Gastrocnemius medialis (tissue), 4 donors: ENCODE measurements around the gene NODAL. TPM values are rescaled to one million over a fixed set of nuclear protein-coding genes. Genes with fewer than 3 reads are reported as not detected.

Experiments used
- ATAC-seq, 2 donors: fragments of 150-250 bp; one replicate each; pipeline ENCODE4 v1.9.1; 2016
- DNase-seq, 2 donors: peaks; one replicate each; pipeline ENCODE4 v3.0.0-alpha.2; 2019
- H3K27ac ChIP-seq, 4 donors: fragments of 200-600 bp; sonication (generic); 1 replicate in 1 of 4; 2 replicates in 3 of 4; pipeline ENCODE4 v1.5.1; 2016 to 2018; ENCODE audit warnings: mild to moderate bottlenecking in 2 of 4, moderate library complexity in 1 of 4
- H3K27me3 ChIP-seq, 3 donors: fragments of 200-600 bp; sonication (generic) in 2 of 3; 1 replicate in 1 of 3; 2 replicates in 2 of 3; pipeline versions ENCODE4 v1.5.1 to v1.6.0; 2016 to 2019; ENCODE audit warnings: mild to moderate bottlenecking in 1 of 3, moderate library complexity in 1 of 3
- H3K36me3 ChIP-seq, 2 donors: fragments of 200-600 bp; sonication (generic) in 1 of 2; one replicate each; pipeline ENCODE4 v1.5.1; 2017 to 2018
- H3K4me1 ChIP-seq, 2 donors: fragments of 200-600 bp; sonication (generic) in 1 of 2; one replicate each; pipeline ENCODE4 v1.5.1; 2016 to 2017; ENCODE audit warnings: mild to moderate bottlenecking in 2 of 2
- H3K4me3 ChIP-seq, 4 donors: fragments of 200-600 bp; sonication (generic) in 3 of 4; 1 replicate in 1 of 4; 2 replicates in 3 of 4; pipeline ENCODE4 v1.5.1; 2016 to 2019; ENCODE audit warnings: mild to moderate bottlenecking in 2 of 4
- H3K9me3 ChIP-seq, 3 donors: fragments of 200-600 bp; sonication (generic) in 2 of 3; 1 replicate in 1 of 3; 2 replicates in 2 of 3; pipeline ENCODE4 v1.5.1; 2016 to 2019
- CTCF ChIP-seq, 5 experiments: fragments of 450-650 bp in 3 of 5; fragments of 200-600 bp in 2 of 5; sonication (generic) in 2 of 5; IDR thresholded peaks in 4 of 5; conservative IDR thresholded peaks in 1 of 5; 1 replicate in 4 of 5; 2 replicates in 1 of 5; pipeline ENCODE4 v1.5.1; 2016 to 2019; ENCODE audit warnings: antibody characterized with exemption in 5 of 5, mild to moderate bottlenecking in 3 of 5, moderate library complexity in 3 of 5
- POLR2A ChIP-seq, 2 donors: fragments of 450-650 bp; IDR thresholded peaks; one replicate each; pipeline ENCODE4 v1.6.1; 2017; ENCODE audit warnings: antibody characterized with exemption in 2 of 2, mild to moderate bottlenecking in 2 of 2, moderate library complexity in 2 of 2
- in situ Hi-C, 4 donors: fragments of 200-750 bp; cut with MboI; loops; one replicate each; pipeline versions ENCODE4 v1.15.0 to v1.8.0; 2017; ENCODE audit warnings: low sequenced_read_pairs in 4 of 4
- intact Hi-C: fragments of 100-400 bp; cut with DNase I; formaldehyde crosslinking; loops from one replicate; pipeline ENCODE4 v1.15.1; 2023; ENCODE audit warnings: low total_unique reads
- total RNA-seq, 4 donors: library from RNA; depleted of rRNA; stranded (reverse); fragments of >200 nt; gene quantifications; one replicate each; pipeline versions ENCODE4 v1.1.0 to v1.2.3, GENCODE V29; 2016

Gene NODAL
- total RNA-seq, 4 donors from 2014 or later = not detected

DNA sequence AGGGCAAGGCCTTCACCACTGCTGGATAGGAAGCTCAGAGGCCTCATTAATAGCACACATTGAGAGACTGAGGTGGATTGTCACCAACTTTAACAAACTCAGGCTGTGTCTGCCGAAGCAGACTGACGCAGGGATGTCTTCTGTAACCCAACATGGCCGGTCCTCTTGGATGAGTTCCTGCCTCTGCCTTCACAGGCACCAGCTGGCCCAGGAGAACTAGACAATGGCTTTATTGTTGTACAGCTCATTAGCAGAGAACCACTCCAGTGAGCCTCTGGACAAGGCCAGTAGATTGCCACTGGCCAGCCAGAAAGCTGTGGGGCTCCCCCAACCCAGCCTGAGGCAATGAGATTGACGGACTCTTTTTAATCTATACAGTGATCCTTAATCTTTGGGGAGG lies 9.4 kb downstream of the NODAL start:
- ATAC-seq = no peak
- Histone ChIP-seq H3K4me3 (no peak overlapping the region), H3K4me1 (peaks cover 55 to 70% of the 10 kb centered on the region in 2 donors), H3K9me3 (no peaks in the 10 kb centered on the region), H3K36me3 (peaks cover 0 to 21% of the 10 kb centered on the region in 2 donors), H3K27me3 (no peaks in the 10 kb centered on the region), H3K27ac (peak overlapping the region; percentile 76 to 91 (median 86))
- DNase-seq = no peak
- intact Hi-C loops = no loop called here
- in situ Hi-C loops = loop anchor here in 1 of 4 donors (25.0 kb wide), 1 partner anchor 330 kb away; no protein-coding TSS in a partner anchor
- TF ChIP-seq CTCF (IDR thresholded peaks at IDR 0.05 in 4 of 5, conservative IDR thresholded peaks at IDR 0.05 in 1 of 5) (no peak), POLR2A (IDR thresholded peaks at IDR 0.05) (no peak)

GRCh38 chr10:70430493-70431445 lies 10.7 kb downstream of the NODAL start:
- no peaks in the 10 kb centered on the region for H3K9me3 ChIP-seq
- peak overlapping the region; percentile 76 to 91 (median 86) for H3K27ac ChIP-seq
- peak; percentile 73 to 89 for DNase-seq
- peak; percentile 91 to 93 for ATAC-seq
- peaks cover 0 to 31% of the 10 kb centered on the region in 2 donors for H3K36me3 ChIP-seq
- peak overlapping the region in 1 of 4 donors; percentile 14 for H3K4me3 ChIP-seq
- TF ChIP-seq CTCF (IDR thresholded peaks at IDR 0.05 in 4 of 5, conservative IDR thresholded peaks at IDR 0.05 in 1 of 5) (peak in 1 of 5 experiments; percentile 22), POLR2A (IDR thresholded peaks at IDR 0.05) (no peak)
- in situ Hi-C loops (loop anchor here in 1 of 4 donors (25.0 kb wide), 1 partner anchor 332 kb away; no protein-coding TSS in a partner anchor), intact Hi-C loops (loop anchor here (2.0 kb wide), 2 partner anchors 26 to 48 kb away; partner anchors contain the start of genes EIF4EBP2 and LRRC20)
- H3K4me1 ChIP-seq = peaks cover 68 to 83% of the 10 kb centered on the region in 2 donors
- H3K27me3 ChIP-seq = no peaks in the 10 kb centered on the region

DNA sequence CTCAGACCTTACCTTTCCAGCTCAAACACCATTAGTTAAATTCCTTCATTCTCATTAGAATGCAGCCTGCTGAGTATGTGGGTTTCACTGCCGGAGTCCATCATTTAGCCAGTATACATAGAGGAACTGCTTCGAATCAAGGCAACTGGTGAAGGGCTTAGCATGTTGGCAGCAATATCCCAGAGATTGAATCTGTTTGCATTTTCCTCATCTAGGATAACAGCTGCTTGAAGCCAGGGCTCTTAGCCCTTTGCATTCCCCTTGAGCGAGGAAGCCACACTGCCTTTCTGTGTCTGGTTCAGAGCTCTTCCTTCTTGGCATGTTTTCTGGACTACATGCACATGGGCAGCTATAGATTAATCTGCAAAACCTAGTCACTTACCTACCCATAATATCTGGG lies 14.7 kb downstream of the NODAL start:
- DNase-seq = no peak
- Histone ChIP-seq H3K4me3 (no peak overlapping the region), H3K27me3 (no peaks in the 10 kb centered on the region), H3K36me3 (peaks cover 0 to 58% of the 10 kb centered on the region in 2 donors), H3K9me3 (no peaks in the 10 kb centered on the region), H3K4me1 (peaks cover 88 to 95% of the 10 kb centered on the region in 2 donors), H3K27ac (peak overlapping the region; percentile 81 to 91 (median 86))
- no peak for ATAC-seq
- intact Hi-C loops = no loop called here
- no peak for TF ChIP-seq CTCF (IDR thresholded peaks at IDR 0.05 in 4 of 5, conservative IDR thresholded peaks at IDR 0.05 in 1 of 5)
- no peak for TF ChIP-seq POLR2A (IDR thresholded peaks at IDR 0.05)
- in situ Hi-C loops = loop anchor here in 1 of 4 donors (25.0 kb wide), 1 partner anchor 335 kb away; no protein-coding TSS in a partner anchor

GRCh38 chr10:70425096-70425495 lies 16.4 kb downstream of the NODAL start:
- peaks cover 0 to 75% of the 10 kb centered on the region in 2 donors for H3K36me3 ChIP-seq

More at GRCh38 chr10:70425096-70425495, 16.4 kb downstream of the NODAL start:
- DNase-seq (peak; percentile 76 to 90), ATAC-seq (peak; percentile 85 to 88)
- Histone ChIP-seq H3K9me3 (no peaks in the 10 kb centered on the region), H3K4me3 (no peak overlapping the region), H3K4me1 (peaks cover 70 to 79% of the 10 kb centered on the region in 2 donors), H3K27ac (peak overlapping the region; percentile 81 to 91 (median 86)), H3K27me3 (no peaks in the 10 kb centered on the region)
- intact Hi-C loops (no loop called here), in situ Hi-C loops (loop anchor here in 1 of 4 donors (25.0 kb wide), 1 partner anchor 337 kb away; no protein-coding TSS in a partner anchor)
- TF ChIP-seq POLR2A (IDR thresholded peaks at IDR 0.05) = peak; percentile 55 to 61
- no peak for TF ChIP-seq CTCF (IDR thresholded peaks at IDR 0.05 in 4 of 5, conservative IDR thresholded peaks at IDR 0.05 in 1 of 5)
